AG08395 (cell line): ENCODE results near the gene NOSIP.

Experiments
- DNase-seq: peaks from one replicate; pipeline ENCODE4 v3.0.0; 2012; ENCODE audit warnings: mixed read lengths, low spot score

Gene NOSIP

DNA sequence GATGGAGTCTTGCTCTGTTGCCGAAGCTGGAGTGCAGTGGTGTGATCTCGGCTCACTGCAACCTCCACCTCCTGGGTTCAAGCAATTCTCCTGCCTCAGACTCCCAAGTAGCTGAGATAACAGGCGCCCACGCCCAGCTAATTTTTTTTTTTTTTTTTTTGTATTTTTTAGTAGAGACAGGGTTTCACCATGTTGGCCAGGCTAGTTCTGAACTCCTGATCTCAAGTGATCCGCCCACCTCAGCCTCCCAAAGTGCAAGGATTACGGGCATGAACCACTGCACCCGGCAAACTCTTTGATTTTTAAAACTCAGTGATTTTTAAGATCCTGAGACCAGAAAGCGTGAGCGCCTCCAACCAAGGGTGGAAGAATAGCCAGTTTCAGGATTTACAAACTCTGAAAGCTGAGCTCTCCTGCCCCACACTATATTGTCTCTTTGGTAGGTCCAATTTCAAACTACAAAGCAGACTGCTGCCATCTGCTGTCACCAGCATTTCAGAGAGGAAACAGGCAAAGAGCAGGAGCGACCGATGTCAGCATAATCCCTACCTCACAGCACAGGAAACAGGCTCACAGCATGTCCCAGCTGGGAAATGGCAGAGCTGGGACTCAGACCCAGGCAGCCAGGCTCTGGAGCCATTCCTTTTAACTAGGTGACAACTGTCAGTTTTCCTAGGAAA is 9.2 kb downstream of the NOSIP start:
- no peak for DNase-seq

GRCh38 chr19:49570138-49570856 is 10.1 kb downstream of the NOSIP start:
- peak; percentile 88 for DNase-seq

GRCh38 chr19:49567861-49568441 is 12.4 kb downstream of the NOSIP start:
- DNase-seq = peak; percentile 57

DNA sequence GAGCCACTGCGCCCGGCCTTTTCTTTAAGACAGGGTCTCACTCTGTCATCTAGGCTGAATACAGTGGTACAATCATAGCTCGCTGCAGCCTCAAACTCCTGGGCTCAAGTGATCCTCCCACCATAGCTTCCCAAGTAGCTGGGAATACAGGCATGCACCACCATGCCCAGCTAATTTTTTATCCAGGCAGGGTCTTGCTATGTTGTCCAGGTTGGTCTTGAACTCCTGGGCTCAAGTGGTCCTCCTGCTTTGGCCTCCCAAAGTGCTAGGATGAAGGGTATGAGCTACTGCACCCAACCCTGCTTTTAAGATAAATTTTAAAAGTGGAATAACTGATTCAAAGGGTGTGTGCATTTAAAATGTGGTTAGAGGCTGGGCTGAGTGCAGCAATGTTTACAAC is 14.1 kb downstream of the NOSIP start:
- no peak for DNase-seq

DNA sequence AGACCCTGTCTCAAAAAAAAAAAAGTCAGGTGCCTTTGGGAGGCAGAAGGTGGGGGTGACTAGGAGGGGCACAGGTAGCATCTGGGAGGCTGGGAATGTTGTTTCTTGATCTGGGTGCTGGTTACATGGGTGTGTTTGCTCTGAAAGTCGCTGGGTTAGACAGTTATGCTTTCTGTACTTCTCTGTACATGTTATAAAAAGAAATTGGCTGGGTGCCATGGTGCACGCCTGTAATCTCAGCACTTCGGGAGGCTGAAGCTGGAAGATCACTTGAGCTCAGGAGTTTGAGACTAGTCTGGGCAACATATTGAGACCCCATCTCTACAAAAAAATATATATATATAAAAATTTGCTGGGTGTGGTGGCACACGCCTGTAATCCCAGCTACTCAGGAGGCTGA is 15.1 kb downstream of the NOSIP start:
- DNase-seq = no peak

DNA sequence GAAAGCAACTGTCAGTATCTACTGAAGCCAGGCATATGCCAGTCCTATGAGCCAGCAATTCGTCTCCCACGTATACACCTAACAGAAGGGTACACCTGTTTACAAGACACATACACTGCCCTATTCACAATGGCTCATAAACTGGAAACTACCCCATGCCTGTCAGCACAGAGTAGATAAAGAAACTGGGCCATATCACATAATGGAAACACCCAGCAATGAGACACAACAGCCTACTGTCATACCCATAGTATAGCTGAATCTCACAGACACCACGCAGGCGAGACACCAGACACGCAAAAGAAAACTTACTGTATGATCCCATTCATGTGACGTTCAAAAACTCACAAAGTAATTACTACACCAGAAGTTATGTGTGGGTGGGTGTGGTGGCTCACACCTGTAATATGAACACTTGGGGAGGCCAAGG is 15.7 kb downstream of the NOSIP start:
- no peak for DNase-seq

DNA sequence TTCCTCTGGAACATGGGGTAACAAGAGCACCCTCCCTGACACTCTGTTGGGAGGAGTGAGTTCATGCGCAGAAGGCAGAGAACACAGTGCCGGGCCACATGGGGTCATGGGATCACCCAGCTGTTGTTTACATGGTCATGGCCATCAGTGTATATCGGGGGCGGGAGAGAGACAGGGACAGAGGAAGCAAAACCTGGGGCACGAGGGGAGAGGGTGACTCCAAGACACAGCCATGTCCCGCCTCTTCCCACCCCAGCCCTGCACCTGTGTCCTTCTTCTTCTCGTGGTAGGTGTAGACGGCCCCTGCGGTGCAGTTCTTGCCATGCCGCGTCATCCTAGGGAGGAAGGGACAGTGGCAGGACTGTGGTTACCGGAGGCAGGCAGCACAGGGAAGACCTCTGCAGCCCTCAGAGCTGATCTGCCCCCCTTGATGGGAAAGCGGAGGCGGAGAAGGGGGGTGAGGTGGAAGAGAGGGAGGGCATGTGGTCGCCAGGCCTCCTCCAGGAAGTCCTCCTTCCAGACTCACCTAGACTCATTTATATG is 19.9 kb downstream of the NOSIP start:
- DNase-seq = no peak

DNA sequence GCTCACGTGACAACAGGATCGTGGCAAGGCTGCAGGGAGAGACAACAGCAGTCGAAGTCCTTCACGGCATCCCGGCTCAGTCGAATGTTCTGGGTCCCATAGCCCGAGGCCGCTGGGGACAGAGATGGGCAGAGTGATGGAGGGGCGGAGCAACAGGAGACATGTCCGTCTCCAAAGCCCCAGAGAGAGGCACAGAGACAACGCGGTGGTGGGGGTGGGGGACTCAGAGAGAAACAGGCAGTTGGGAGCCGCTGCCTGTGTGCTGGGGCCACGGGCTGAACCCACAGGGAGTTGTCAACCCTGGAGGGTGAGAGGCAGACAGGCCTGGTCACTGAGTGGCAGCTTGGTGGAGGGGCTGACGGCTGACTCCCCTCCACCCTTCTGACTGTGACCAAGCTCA is 20.4 kb downstream of the NOSIP start:
- DNase-seq = no peak

GRCh38 chr19:49559443-49559842 is 20.9 kb downstream of the NOSIP start:
- DNase-seq = no peak

DNA sequence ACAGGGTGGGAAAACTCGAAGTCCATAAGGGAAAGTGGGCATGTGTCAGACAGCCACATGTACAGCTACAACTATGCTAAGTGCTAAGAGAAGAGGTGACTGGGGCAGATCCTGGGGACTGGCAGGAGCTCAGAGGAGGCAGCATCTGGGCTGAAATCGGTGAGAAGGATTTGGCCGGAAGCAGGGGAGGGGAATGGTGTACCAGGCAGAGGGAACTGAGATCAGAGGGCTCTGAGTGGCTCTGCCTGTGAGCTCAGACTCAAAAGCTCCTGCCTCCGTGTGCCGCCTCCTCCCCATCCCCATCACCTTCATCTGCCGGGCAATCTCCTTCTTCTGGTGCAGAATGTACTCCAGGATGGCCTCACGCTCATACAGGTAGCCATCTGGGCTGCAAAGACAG is 21.8 kb downstream of the NOSIP start:
- no peak for DNase-seq

GRCh38 chr19:49557641-49558325 is 22.6 kb downstream of the NOSIP start:
- no peak for DNase-seq

- no peak for DNase-seq
These were observed 23.7 kb downstream of the NOSIP start for GRCh38 chr19:49556412-49557398.

- peak; percentile 68 for DNase-seq
These were observed 24.6 kb downstream of the NOSIP start for GRCh38 chr19:49555600-49556411.

- no peak for DNase-seq
These were observed 25.6 kb downstream of the NOSIP start for GRCh38 chr19:49554701-49555181.

- DNase-seq = peak; percentile 72
These were observed 26.7 kb downstream of the NOSIP start for GRCh38 chr19:49553451-49554271.

- no peak for DNase-seq
These were observed 27.6 kb downstream of the NOSIP start for GRCh38 chr19:49552749-49553148.

GRCh38 chr19:49551531-49551930 is 28.8 kb downstream of the NOSIP start:
- no peak for DNase-seq

- no peak for DNase-seq
These were observed 31.3 kb downstream of the NOSIP start for GRCh38 chr19:49549045-49549444.

DNA sequence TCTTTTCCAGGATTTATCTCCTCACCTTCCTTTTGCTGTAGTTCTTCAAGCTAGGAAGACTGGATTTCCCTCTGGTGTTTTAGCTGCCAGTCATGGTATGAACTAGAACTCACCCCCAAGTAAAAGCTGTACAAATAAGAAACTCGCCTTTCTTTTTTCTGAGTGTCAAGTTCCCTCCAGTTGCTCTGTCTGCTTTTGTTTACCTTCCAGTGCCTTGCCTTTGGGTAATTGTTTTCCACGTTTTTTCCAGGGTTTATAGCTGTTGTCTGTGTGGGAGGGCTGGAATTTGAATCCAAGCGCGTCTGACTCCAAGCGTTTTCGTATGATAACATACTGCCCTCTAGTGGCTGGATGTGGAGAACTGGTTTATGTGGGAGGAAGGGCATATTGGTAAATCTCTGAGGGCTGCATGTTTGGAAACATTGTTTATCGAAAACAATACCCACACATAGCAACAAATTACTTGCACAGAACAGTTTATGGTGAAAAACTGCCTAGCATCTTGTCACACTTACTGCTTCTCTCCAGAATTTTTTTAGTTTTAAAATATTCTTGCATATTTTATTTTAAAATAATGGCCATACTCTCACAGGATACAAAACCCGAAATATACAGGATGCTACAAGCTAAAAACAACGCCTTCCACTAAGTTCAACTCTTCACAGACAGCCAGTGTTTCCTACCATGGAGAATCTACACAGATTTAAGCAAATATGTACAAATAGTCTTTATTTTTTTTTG is 33.4 kb downstream of the NOSIP start:
- DNase-seq = peak; percentile 88
